Choroid plexus epithelial cell (primary cell): Measurements from ENCODE around the gene YAE1.

Experiments
- DNase-seq: peaks from one replicate; pipeline ENCODE4 v3.0.0-alpha.2; 2010; ENCODE audit warnings: low read depth
- H3K4me3 ChIP-seq: 2 replicates; pipeline ENCODE4 v1.5.1; 2011; ENCODE audit warnings: low read depth, mild to moderate bottlenecking, control low read depth, low read length, moderate library complexity
- TF ChIP-seq, protein P1 (sequence below): conservative IDR thresholded peaks from 2 replicates; pipeline ENCODE4 v1.5.1; 2011; ENCODE audit warnings: low read depth, mild to moderate bottlenecking, control low read depth, inconsistent platforms, low read length, moderate library complexity

The YAE1 gene

DNA sequence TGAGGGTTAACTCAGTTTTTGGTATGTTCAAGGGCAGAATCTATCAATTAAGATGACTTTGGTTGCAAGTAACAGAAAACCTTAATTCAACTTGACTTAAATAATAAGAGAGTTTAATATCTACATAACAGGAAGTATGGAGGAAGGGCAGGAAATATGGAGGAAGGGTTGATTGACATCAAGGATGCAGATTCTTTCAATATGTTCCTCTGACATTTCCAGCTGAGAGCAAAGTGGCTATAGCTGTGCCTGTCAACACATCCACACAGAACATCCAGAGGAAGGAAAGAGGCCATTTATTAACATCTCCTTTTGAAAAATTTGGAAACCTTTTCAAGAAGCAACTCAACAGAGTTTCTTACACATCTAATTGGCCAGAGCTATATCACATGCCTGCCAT lies 37.7 kb downstream of the YAE1 start:
- TF ChIP-seq, protein P1, sequence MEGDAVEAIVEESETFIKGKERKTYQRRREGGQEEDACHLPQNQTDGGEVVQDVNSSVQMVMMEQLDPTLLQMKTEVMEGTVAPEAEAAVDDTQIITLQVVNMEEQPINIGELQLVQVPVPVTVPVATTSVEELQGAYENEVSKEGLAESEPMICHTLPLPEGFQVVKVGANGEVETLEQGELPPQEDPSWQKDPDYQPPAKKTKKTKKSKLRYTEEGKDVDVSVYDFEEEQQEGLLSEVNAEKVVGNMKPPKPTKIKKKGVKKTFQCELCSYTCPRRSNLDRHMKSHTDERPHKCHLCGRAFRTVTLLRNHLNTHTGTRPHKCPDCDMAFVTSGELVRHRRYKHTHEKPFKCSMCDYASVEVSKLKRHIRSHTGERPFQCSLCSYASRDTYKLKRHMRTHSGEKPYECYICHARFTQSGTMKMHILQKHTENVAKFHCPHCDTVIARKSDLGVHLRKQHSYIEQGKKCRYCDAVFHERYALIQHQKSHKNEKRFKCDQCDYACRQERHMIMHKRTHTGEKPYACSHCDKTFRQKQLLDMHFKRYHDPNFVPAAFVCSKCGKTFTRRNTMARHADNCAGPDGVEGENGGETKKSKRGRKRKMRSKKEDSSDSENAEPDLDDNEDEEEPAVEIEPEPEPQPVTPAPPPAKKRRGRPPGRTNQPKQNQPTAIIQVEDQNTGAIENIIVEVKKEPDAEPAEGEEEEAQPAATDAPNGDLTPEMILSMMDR: no peak
- no peak overlapping the region for H3K4me3 ChIP-seq
- no peak for DNase-seq

DNA sequence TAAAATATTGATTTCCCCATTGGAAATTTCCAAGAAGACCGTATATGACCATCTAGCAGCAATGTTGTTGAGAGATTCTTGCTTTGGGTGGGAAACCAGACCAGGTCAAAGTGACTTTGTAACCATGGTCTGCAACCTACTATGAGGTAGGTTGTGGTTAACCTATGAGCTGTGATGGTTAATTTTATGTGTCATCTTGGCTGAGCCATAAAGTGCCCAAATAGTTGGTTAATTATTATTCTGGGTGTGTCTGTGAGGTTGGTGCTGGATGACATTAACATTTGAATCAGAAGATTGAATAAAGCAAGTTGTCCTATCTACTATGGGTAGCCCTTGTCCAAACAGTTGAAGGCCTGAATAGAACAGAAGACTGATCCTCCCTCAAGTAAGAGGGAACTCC lies 38.9 kb downstream of the YAE1 start:
- TF ChIP-seq, protein P1: no peak
- no peak for DNase-seq
- H3K4me3 ChIP-seq: no peak overlapping the region

DNA sequence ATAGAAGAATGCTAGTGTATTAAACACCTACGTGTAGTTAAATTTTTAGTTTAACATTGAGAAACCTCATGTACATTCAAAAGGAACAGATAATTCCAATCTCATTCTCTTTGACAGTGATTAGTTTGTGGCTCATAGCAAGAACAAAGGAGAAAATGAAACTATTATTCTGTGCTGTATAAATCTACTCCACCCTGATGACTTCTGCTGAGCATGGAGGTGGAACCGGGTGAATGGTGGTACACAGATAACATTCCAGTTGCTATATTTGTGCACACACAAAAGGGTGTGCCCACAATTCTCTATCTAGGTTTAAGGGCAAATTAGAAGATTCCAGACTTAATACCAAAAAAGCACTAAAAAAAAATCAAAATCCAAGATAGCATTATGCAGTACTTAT lies 40.1 kb downstream of the YAE1 start:
- DNase-seq: no peak
- TF ChIP-seq, protein P1: no peak
- no peak overlapping the region for H3K4me3 ChIP-seq

DNA sequence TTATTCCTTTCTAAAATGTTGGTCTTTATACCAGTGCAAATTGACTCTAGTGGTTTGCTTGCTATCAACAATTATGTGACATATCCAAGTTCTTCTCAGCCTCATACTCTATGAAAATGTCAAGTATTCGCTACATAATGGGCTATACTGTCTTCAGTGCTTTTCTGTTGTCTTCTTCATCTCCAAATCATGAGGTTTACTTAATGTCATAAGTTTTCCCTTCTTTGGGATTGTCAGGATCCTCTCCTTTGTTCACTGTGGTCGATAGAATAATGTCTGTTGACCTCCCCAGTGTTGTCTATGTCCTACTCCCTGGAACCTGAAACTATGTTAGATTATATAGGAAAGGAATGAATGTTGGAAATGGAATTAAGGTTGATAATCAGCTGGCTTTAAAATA lies 40.7 kb downstream of the YAE1 start:
- TF ChIP-seq, protein P1: no peak
- H3K4me3 ChIP-seq: no peak overlapping the region
- no peak for DNase-seq

DNA sequence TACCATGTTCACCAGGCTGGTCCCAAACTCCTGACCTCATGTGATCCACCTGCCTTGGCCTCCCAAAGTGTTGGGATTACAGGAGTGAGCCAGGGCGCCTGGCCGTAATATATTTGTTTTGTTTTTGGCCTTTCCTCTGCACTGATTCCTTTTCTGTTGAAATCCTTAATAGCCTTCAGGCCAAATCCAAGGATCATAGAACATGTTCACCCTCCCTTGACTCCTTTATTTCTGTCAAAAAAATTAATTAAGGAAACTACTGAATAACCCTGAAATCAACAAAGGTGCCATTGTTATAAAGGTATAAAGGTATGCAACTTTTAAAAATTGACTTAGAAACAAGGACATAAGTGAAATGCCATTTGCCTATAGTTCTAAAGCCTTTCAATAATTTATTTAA lies 41.7 kb downstream of the YAE1 start:
- H3K4me3 ChIP-seq: no peak overlapping the region
- TF ChIP-seq, protein P1: no peak
- DNase-seq: no peak

DNA sequence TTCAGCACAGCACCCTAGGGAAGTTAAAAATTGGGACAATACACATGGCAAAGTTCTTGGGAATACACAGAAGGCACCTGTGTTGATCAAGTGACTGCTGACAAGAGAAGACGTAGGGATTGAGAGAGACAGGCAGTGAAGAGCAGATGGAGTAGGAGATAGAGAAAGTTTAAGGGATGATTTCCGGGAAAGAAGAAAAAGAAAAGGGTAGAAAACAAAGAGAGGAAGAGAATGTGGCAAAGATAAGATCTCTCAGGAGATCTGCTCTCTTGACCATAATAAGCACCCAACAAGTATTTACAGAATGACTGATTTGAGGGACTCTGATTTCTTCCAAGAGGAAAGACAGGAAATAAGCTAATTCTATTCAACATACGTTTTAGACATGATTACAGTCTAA lies 42.1 kb downstream of the YAE1 start:
- no peak for DNase-seq
- TF ChIP-seq, protein P1: no peak
- H3K4me3 ChIP-seq: no peak overlapping the region

DNA sequence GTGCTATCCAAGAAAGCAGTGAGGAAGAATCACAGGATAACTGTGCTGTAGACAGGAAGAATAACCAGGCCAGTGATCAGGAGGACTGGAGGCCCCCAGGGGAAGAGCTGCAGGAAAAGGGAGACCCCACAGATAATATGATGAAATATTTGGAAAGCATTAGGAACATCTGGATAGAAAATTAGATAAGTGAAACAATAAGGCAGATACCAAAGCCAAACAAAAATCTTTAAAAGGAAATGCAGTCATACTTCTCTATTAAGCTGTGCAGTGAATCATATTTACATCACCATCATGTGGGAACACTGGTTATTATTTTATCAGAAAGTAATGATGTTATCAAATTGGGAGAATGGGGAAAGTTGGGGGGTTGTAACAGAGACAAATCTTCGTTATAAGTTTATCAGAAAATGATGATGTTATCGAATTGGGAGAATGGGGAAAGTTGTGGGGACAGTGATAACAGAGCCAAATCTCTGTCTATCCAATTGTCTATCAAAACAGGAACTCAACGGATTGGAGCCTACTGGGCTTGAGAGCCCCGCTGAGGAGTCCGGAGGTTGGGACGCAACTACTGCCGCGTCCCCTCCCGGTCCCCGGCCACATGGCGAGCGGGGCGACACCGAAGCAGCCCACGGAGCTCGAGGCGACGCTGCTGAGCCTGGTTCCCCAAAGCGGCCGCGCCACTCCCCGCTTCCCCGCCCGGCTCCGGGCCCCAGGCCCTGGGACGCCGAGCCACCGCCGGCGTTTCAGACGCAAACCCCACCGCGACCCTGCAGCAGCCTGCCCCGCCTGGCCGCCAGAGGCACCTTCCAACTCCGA lies 43.1 kb downstream of the YAE1 start:
- peak; percentile 63 for DNase-seq
- peak overlapping the region; percentile 62 for H3K4me3 ChIP-seq

More for the DNA sequence above, 43.1 kb downstream of the YAE1 start:
- TF ChIP-seq, protein P1: peak; percentile 41
